NCI-H1694 treated with DMSO at 0.1 percent for 48 hours (cell line): Measurements from ENCODE around the gene PHYKPL.
"Not testable (repeated sequence)": the region's sequence is repeated elsewhere in the genome, so short reads cannot be mapped to it uniquely, and the experiment has no call there.

ENCODE experiments used
- DNase-seq: peaks from one replicate; lab custom pipeline; 2025; lab: John Stamatoyannopoulos, UW

PHYKPL gene

GRCh38 chr5:178239626-178240301 lies 7.2 kb upstream of the PHYKPL start:
- DNase-seq, result not testable (repeated sequence)

- DNase-seq, result no peak
These were observed 6.3 kb upstream of the PHYKPL start for GRCh38 chr5:178238711-178239592.

GRCh38 chr5:178238313-178238635 lies 5.7 kb upstream of the PHYKPL start:
- DNase-seq, result no peak

- DNase-seq, result no peak
These were observed 5.1 kb upstream of the PHYKPL start for GRCh38 chr5:178237431-178238312.

GRCh38 chr5:178236679-178237078 lies 4.1 kb upstream of the PHYKPL start:
- no peak for DNase-seq

GRCh38 chr5:178236126-178236525 lies 3.5 kb upstream of the PHYKPL start:
- no peak for DNase-seq

- DNase-seq, result no peak
These were observed 3.0 kb upstream of the PHYKPL start for GRCh38 chr5:178235588-178235974.

- DNase-seq, result peak; percentile 48
These were observed 2.4 kb upstream of the PHYKPL start for GRCh38 chr5:178234750-178235587.

- no peak for DNase-seq
These were observed 1.6 kb upstream of the PHYKPL start for GRCh38 chr5:178234121-178234749.

- DNase-seq, result no peak
These were observed 373 bp upstream of the PHYKPL start for GRCh38 chr5:178232920-178233429.

- no peak for DNase-seq
These were observed 971 bp downstream of the PHYKPL start for GRCh38 chr5:178231539-178232123.

- DNase-seq, result no peak
These were observed 1.6 kb downstream of the PHYKPL start for GRCh38 chr5:178230879-178231538.

GRCh38 chr5:178229861-178230260 lies 2.7 kb downstream of the PHYKPL start:
- DNase-seq, result no peak

- DNase-seq, result not testable (repeated sequence)
These were observed 3.5 kb downstream of the PHYKPL start for GRCh38 chr5:178229111-178229510.

GRCh38 chr5:178228609-178229008 lies 4.0 kb downstream of the PHYKPL start:
- no peak for DNase-seq

GRCh38 chr5:178227929-178228328 lies 4.7 kb downstream of the PHYKPL start:
- DNase-seq, result no peak

GRCh38 chr5:178227138-178227659 lies 5.4 kb downstream of the PHYKPL start:
- no peak for DNase-seq

GRCh38 chr5:178225174-178225573 lies 7.4 kb downstream of the PHYKPL start:
- no peak for DNase-seq

- no peak for DNase-seq
These were observed 8.2 kb downstream of the PHYKPL start for GRCh38 chr5:178224403-178224802.
